HCT116 (cell line): ENCODE data around the gene PDHB. TPM values are rescaled to one million over a fixed set of nuclear protein-coding genes. Genes with fewer than 3 reads are reported as not detected.

Source experiments
- ATAC-seq: fragments of 200-7000 bp; cut with Tn5 transposase; 2 replicates; pipeline ENCODE4 v1.9.1; 2020; ENCODE audit warnings: mild to moderate bottlenecking, moderate library complexity
- BruUV-seq: library from RNA; stranded (reverse); fragments of 400-500 nt; replicated peaks from 2 replicates; lab custom pipeline; 2021; lab: Mats Ljungman, UMichigan
- CTCF ChIA-PET: fragments of 300-600 bp; sonication (Branson Sonifier 250); formaldehyde crosslinking; loops from one replicate; lab custom pipeline; 2021; ENCODE audit warnings: antibody characterized with exemption; lab: Charles Lee
- POLR2A ChIA-PET: fragments of 300-600, 350-600 bp; sonication (Branson Sonifier 250); formaldehyde crosslinking; loops from one replicate; lab custom pipeline; 2021; ENCODE audit warnings: antibody characterized with exemption; lab: Charles Lee
- RAD21 ChIA-PET, 2 experiments: fragments of 300-600 bp; sonication (Branson Sonifier 250); formaldehyde crosslinking; loops; one replicate each; lab custom pipeline; 2023; ENCODE audit warnings: low total read pairs in 2 of 2; ENCODE audit not compliant: uncharacterized antibody in 2 of 2, unreplicated experiment in 2 of 2, low non-redundant PET in 1 of 2; lab: Charles Lee
- DNase-seq: peaks from one replicate; pipeline ENCODE4 v3.0.0-alpha.2; 2010; ENCODE audit warnings: low read depth, low spot score
- H2AFZ ChIP-seq: fragments of 200-600 bp; shearing (Covaris generic), sonication (generic); 2 replicates; pipeline ENCODE4 v1.6.1; 2017; ENCODE audit warnings: low read depth, mixed run types, mixed read lengths, antibody characterized with exemption, low read length; ENCODE audit not compliant: poor library complexity, severe bottlenecking
- H3K27ac ChIP-seq: 2 replicates; pipeline ENCODE4 v1.5.1; 2012; ENCODE audit warnings: low read depth, low read length
- H3K27me3 ChIP-seq: fragments of 200-600 bp; sonication (generic); 2 replicates; pipeline ENCODE4 v1.6.1; 2016; ENCODE audit warnings: mixed run types, low read length, mixed read lengths; ENCODE audit not compliant: insufficient read depth
- H3K36me3 ChIP-seq, 2 experiments: fragments of 200-500 bp in 1 of 2; fragments of 200-600 bp in 1 of 2; sonication (Bioruptor generic) in 1 of 2; sonication (generic) in 1 of 2; 2 replicates each; pipeline versions ENCODE4 v1.5.1 to v1.6.1; 2014 to 2016; ENCODE audit warnings: low read length in 2 of 2, inconsistent platforms in 1 of 2, mixed read lengths in 1 of 2, mixed run types in 1 of 2; ENCODE audit not compliant: insufficient read depth in 2 of 2, control insufficient read depth in 1 of 2
- H3K4me1 ChIP-seq, 2 experiments: fragments of 200-600 bp in 1 of 2; sonication (generic) in 1 of 2; 2 replicates each; pipeline versions ENCODE4 v1.5.1 to v1.6.1; 2012 to 2017; ENCODE audit warnings: low read length in 2 of 2, inconsistent platforms in 1 of 2, mild to moderate bottlenecking in 1 of 2, mixed read lengths in 1 of 2, mixed run types in 1 of 2, moderate library complexity in 1 of 2; ENCODE audit not compliant: insufficient read depth in 2 of 2, control insufficient read depth in 1 of 2
- H3K4me2 ChIP-seq: fragments of 200-600 bp; sonication (generic); 2 replicates; pipeline ENCODE4 v1.6.1; 2017; ENCODE audit warnings: mixed run types, low read length, mixed read lengths
- H3K4me3 ChIP-seq, 2 experiments: fragments of 200-600 bp in 1 of 2; sonication (generic) in 1 of 2; replicated peaks in 1 of 2; 2 replicates each; pipeline ENCODE4 v1.5.1; 2011 to 2016; ENCODE audit warnings: low read length in 2 of 2, control low read depth in 1 of 2, low read depth in 1 of 2, mild to moderate bottlenecking in 1 of 2, mixed read lengths in 1 of 2, mixed run types in 1 of 2
- H3K79me2 ChIP-seq: fragments of 200-600 bp; sonication (generic); 2 replicates; pipeline ENCODE4 v1.6.1; 2017; ENCODE audit warnings: mild to moderate bottlenecking, mixed run types, low read length, moderate library complexity, mixed read lengths; ENCODE audit not compliant: insufficient read depth
- H3K9ac ChIP-seq: fragments of 200-600 bp; sonication (generic); 2 replicates; pipeline ENCODE4 v1.6.1; 2016; ENCODE audit warnings: low read length, mixed read lengths
- H3K9me2 ChIP-seq: fragments of 200-600 bp; sonication (generic), shearing (Covaris generic); 2 replicates; pipeline ENCODE4 v1.6.1; 2017; ENCODE audit warnings: mixed run types, mild to moderate bottlenecking, moderate library complexity; ENCODE audit not compliant: insufficient read depth
- H3K9me3 ChIP-seq, 2 experiments: fragments of 200-500 bp in 1 of 2; fragments of 200-600 bp in 1 of 2; sonication (Bioruptor generic) in 1 of 2; sonication (generic) in 1 of 2; 2 replicates each; pipeline ENCODE4 v1.6.1; 2014 to 2017; ENCODE audit warnings: low read length in 2 of 2, mixed read lengths in 2 of 2, inconsistent platforms in 1 of 2, low read depth in 1 of 2, mild to moderate bottlenecking in 1 of 2, mixed run types in 1 of 2, moderate library complexity in 1 of 2; ENCODE audit not compliant: control insufficient read depth in 1 of 2, insufficient read depth in 1 of 2
- H4K20me1 ChIP-seq: fragments of 200-600 bp; sonication (generic), shearing (Covaris generic); 2 replicates; pipeline ENCODE4 v1.6.1; 2017; ENCODE audit warnings: mixed run types, mild to moderate bottlenecking, moderate library complexity; ENCODE audit not compliant: insufficient read depth
- CBX3 ChIP-seq: IDR thresholded peaks from 2 replicates; pipeline ENCODE4 v1.6.1; 2012; ENCODE audit warnings: low read depth
- CTCF ChIP-seq, 3 experiments: fragments of 200-600 bp in 1 of 3; sonication (generic) in 1 of 3; IDR thresholded peaks in 2 of 3; conservative IDR thresholded peaks in 1 of 3; 2 replicates each; pipeline ENCODE4 v1.5.1; 2012 to 2017; ENCODE audit warnings: low read depth in 2 of 3, low read length in 2 of 3, antibody characterized with exemption in 1 of 3, borderline replicate concordance in 1 of 3, control low read depth in 1 of 3, mild to moderate bottlenecking in 1 of 3, mixed read lengths in 1 of 3, mixed run types in 1 of 3, moderate library complexity in 1 of 3; ENCODE audit not compliant: insufficient read depth in 1 of 3
- EGR1 ChIP-seq: IDR thresholded peaks from 2 replicates; pipeline ENCODE4 v1.6.1; 2012; ENCODE audit warnings: low read depth
- ELF1 ChIP-seq: IDR thresholded peaks from 2 replicates; pipeline ENCODE4 v1.6.1; 2012; ENCODE audit warnings: low read depth, borderline replicate concordance
- EZH2phosphoT487 ChIP-seq: fragments of 200-600 bp; IDR thresholded peaks from 2 replicates; pipeline ENCODE4 v1.6.1; 2018; ENCODE audit warnings: antibody characterized with exemption, borderline replicate concordance
- JUND ChIP-seq: IDR thresholded peaks from 2 replicates; pipeline ENCODE4 v1.6.1; 2012
- MAX ChIP-seq: IDR thresholded peaks from 2 replicates; pipeline ENCODE4 v1.6.1; 2012
- POLR2AphosphoS5 ChIP-seq: IDR thresholded peaks from 2 replicates; pipeline ENCODE4 v1.6.1; 2011; ENCODE audit warnings: mild to moderate bottlenecking, low read depth, low read length, moderate library complexity
- REST ChIP-seq: IDR thresholded peaks from 2 replicates; pipeline ENCODE4 v1.6.1; 2012; ENCODE audit warnings: low read depth
- SRF ChIP-seq: IDR thresholded peaks from 2 replicates; pipeline ENCODE4 v1.6.1; 2012; ENCODE audit warnings: low read depth
- ZNF274 ChIP-seq: fragments of 200-500 bp; sonication (Bioruptor generic); IDR thresholded peaks from 2 replicates; pipeline ENCODE4 v1.6.1; 2014; ENCODE audit warnings: mild to moderate bottlenecking, low read depth, low read length, inconsistent platforms
- intact Hi-C: fragments of 100-400 bp; cut with micrococcal nuclease; formaldehyde crosslinking; loops from 2 replicates; pipeline ENCODE4 v1.10.0; 2022
- total RNA-seq: library from RNA; stranded (reverse); gene quantifications from one replicate; pipeline ENCODE4 v1.2.1, GENCODE V29; 2021; ENCODE audit not compliant: unreplicated experiment

Gene PDHB
- total RNA-seq, 1 experiment from 2014 or later, result 60.2 TPM

- H3K4me2 ChIP-seq, result no peak overlapping the region
- H4K20me1 ChIP-seq, result no peaks in the 10 kb centered on the region
- H3K4me1 ChIP-seq, result peaks cover 2 to 3% of the 10 kb centered on the region in 2 experiments; a peak in 3 of 4 replicates
- H3K9ac ChIP-seq, result no peak overlapping the region
- no TSS peak for BruUV-seq
- 0 out of 4 replicates have a peak, but pooled peaks cover 0 to 2% of the 10 kb centered on the region in 2 experiments for H3K36me3 ChIP-seq
- H2AFZ ChIP-seq, result no peak overlapping the region
- ATAC-seq (no peak), DNase-seq (no peak)
- H3K4me3 ChIP-seq, result no peak overlapping the region
- H3K27me3 ChIP-seq, result no peaks in the 10 kb centered on the region
- ChIA-PET CTCF (no interaction called here), POLR2A (no interaction called here), RAD21 (no interaction called here)
- TF ChIP-seq POLR2AphosphoS5, result no peak
- no peak for TF ChIP-seq ELF1
- no peak for TF ChIP-seq EZH2phosphoT487
- no peak for TF ChIP-seq MAX
- TF ChIP-seq CTCF (IDR thresholded peaks at IDR 0.05 in 2 of 3, conservative IDR thresholded peaks at IDR 0.05 in 1 of 3; ENCODE audit: borderline replicate concordance in 1 of 3, insufficient read depth in 1 of 3, low read depth in 2 of 3, low read length in 2 of 3), result no peak
- TF ChIP-seq EGR1, result no peak
- TF ChIP-seq ZNF274, result no peak
- TF ChIP-seq CBX3, result no peak
- no peak for TF ChIP-seq JUND
- TF ChIP-seq SRF, result no peak
- TF ChIP-seq REST, result no peak
- intact Hi-C loops, result loop anchor here (5.0 kb wide), 1 partner anchor 102 kb away; the partner anchor contains the start of genes HTD2 and RPP14
- no peaks in the 10 kb centered on the region for H3K79me2 ChIP-seq
- H3K9me2 ChIP-seq, result no peaks in the 10 kb centered on the region
- H3K9me3 ChIP-seq, result no peaks in the 10 kb centered on the region
- H3K27ac ChIP-seq, result no peak overlapping the region
Observed at GRCh38 chr3:58409663-58410062, 24.0 kb downstream of the PDHB start.
